Measurements from ENCODE around the gene MPHOSPH9. TPM values are rescaled to one million over a fixed set of nuclear protein-coding genes. Genes with fewer than 3 reads are reported as not detected.

MPHOSPH9 gene
- total RNA-seq, 4 donors from 2014 or later = 24.1 to 35.2 (median 29.6) TPM

DNA sequence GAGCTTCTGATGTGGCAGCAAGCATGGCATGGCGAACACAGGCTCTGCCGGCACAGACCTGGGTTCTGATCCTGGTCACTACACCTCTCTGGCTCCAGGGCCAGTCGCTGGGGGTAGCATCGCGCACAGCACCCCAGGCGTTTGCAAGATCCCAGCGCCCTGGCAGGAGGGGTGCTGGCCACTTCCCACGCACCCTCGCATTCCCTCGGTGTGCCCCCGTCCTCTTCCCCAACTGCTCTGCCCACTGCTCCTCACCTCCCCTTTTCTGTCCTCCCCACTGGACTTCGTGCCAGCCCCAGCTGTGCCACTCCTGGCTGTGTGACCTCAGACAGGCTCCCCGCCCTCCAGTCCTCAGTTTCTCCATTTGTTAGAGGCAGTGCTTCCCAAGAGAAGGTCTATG, 35.9 kb upstream of the MPHOSPH9 start:
- Histone ChIP-seq H3K4me1 (peaks cover 0 to 46% (median 30%) of the 10 kb centered on the region in 4 donors), H3K27me3 (no peaks in the 10 kb centered on the region), H3K27ac (peak overlapping the region; percentile 78 to 97 (median 85)), H3K4me3 (peak overlapping the region in 2 of 4 donors; percentile 78), H3K9me3 (no peaks in the 10 kb centered on the region), H3K36me3 (peaks cover 0 to 35% (median 0%) of the 10 kb centered on the region in 3 donors)
- DNase-seq (ENCODE audit: low spot score in 2 of 2) = no peak
- TF ChIP-seq, protein P1, sequence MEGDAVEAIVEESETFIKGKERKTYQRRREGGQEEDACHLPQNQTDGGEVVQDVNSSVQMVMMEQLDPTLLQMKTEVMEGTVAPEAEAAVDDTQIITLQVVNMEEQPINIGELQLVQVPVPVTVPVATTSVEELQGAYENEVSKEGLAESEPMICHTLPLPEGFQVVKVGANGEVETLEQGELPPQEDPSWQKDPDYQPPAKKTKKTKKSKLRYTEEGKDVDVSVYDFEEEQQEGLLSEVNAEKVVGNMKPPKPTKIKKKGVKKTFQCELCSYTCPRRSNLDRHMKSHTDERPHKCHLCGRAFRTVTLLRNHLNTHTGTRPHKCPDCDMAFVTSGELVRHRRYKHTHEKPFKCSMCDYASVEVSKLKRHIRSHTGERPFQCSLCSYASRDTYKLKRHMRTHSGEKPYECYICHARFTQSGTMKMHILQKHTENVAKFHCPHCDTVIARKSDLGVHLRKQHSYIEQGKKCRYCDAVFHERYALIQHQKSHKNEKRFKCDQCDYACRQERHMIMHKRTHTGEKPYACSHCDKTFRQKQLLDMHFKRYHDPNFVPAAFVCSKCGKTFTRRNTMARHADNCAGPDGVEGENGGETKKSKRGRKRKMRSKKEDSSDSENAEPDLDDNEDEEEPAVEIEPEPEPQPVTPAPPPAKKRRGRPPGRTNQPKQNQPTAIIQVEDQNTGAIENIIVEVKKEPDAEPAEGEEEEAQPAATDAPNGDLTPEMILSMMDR (IDR thresholded peaks at IDR 0.05) = no peak
- TF ChIP-seq POLR2A (IDR thresholded peaks at IDR 0.05) = no peak
- no peak for TF ChIP-seq EP300 (IDR thresholded peaks at IDR 0.05)
- WGBS, 2 donors = 39 to 48% methylated on average over 13 of the region's 13 CpGs

DNA sequence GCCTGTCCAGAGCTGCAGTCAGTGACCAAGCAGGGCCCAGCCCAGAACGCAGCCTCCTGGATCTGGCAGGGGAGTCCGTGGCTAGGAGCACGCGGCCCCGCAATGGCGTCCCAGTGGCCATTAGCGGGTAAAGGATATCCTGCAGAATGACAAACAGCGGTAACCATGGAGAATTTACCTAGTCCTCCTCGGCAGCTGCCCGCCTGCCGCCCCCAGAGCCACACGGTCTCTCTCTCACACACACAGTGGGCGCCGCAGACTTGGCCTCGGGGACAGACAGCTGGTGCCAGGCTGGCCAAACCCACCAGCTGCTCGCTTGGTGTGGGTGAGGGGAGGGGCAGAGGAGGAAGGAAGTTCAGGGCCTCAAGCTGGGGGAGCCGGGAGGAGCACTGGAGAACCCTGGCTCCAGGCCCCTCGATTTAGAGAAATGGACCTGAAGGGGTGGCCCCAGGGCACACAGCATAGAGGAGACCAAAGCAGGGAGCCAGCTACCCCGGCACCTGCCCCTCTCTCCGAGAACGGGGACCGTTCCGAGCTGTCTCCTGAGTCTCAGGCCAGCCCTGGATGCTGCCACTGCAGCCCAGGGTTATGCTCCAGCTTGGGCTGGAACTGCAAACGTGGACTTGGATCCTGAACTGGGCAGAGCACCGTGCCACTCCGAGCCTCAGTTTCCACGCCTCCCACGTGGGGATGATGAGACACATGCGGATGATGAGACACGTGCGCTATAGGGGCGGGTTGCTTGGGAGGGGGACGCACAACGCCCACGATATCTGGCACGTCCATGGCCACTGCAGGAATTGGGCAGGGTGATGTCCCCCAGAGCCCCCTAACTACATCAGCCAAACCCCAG, 35.3 kb upstream of the MPHOSPH9 start:
- TF ChIP-seq POLR2A (IDR thresholded peaks at IDR 0.05) (no peak), EP300 (IDR thresholded peaks at IDR 0.05) (no peak)
- TF ChIP-seq, protein P1 (IDR thresholded peaks at IDR 0.05) = no peak
- Histone ChIP-seq H3K9me3 (no peaks in the 10 kb centered on the region), H3K4me3 (peak overlapping the region in 1 of 4 donors; percentile 25), H3K36me3 (peaks cover 0 to 42% (median 0%) of the 10 kb centered on the region in 3 donors), H3K27ac (peak overlapping the region; percentile 78 to 97 (median 85)), H3K27me3 (no peaks in the 10 kb centered on the region), H3K4me1 (peaks cover 0 to 46% (median 30%) of the 10 kb centered on the region in 4 donors)
- DNase-seq (ENCODE audit: low spot score in 2 of 2) = no peak
- WGBS, 2 donors = 39 to 40% methylated on average over 24 to 31 of the region's 36 CpGs

DNA sequence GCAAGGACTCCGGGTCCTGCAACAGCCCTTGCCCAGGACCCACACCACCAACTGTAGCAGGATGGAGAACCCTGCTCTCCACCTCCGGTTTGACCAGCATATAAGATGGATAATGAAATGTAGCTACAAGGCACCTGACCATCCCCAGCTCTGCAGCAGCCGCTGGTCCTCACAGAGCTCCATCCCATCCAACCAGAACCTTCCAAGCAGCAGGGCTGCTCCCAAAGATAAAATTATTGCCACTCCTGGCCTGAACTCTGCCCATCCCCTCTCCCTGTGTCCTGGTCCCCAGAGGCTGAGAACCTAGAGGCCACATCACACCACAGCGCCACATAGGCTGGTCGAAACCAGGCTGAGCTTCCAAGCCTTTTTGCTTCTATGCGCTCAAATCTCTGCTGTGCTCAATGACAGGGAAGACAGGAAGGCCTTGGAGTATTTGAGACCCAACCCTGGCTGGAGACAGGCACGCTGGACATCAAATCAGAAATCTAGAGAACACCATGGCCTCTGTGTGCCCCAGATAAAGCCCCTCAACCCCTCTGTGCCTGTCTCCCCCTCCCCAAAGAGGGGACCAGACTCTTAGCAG, 34.5 kb upstream of the MPHOSPH9 start:
- 74 to 89% methylated on average over 4 to 7 of the region's 7 CpGs for WGBS, 2 donors
- no peaks in the 10 kb centered on the region for H3K9me3 ChIP-seq
- peaks cover 0 to 50% (median 0%) of the 10 kb centered on the region in 3 donors for H3K36me3 ChIP-seq
- TF ChIP-seq, protein P1 (IDR thresholded peaks at IDR 0.05) = no peak
- no peak for TF ChIP-seq POLR2A (IDR thresholded peaks at IDR 0.05)
- TF ChIP-seq EP300 (IDR thresholded peaks at IDR 0.05) = no peak
- no peak for DNase-seq (ENCODE audit: low spot score in 2 of 2)
- H3K27me3 ChIP-seq = no peaks in the 10 kb centered on the region
- no peak overlapping the region for H3K4me3 ChIP-seq
- H3K4me1 ChIP-seq = peaks cover 0 to 40% (median 30%) of the 10 kb centered on the region in 4 donors
- peak overlapping the region in 3 of 4 donors; percentile 82 to 97 (median 88) for H3K27ac ChIP-seq

DNA sequence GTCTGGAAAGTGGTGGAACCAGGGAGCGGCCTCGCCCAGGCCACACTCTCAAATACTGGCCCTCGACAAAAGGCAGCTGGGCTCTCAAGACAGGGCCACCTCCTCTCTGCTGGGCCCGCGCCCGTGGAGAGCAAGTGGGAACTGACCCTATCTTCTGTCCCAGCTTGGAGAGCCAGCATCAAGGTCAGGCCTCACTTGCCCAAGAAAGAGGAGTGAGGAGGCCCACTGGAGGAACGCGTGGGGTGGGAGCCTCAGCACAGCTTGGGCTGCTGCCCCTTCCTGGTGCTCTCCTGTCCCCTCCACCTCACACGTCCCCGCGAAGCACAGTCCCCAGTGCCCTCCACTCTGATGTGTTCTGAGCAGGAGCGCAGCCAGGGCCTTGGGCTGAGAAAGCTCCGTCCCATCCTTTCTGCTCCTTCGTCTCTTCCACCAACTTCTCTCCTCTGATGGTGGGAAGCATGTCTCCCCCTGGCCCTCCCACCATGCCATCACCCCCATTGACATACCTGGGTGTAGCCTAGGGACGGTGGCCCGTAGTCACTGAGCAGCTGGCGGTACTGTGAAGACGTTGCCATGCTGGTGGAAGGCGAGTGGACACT, 33.8 kb upstream of the MPHOSPH9 start:
- Histone ChIP-seq H3K4me1 (peaks cover 0 to 36% (median 28%) of the 10 kb centered on the region in 4 donors), H3K9me3 (no peaks in the 10 kb centered on the region), H3K27ac (no peak overlapping the region), H3K36me3 (peaks cover 0 to 56% (median 0%) of the 10 kb centered on the region in 3 donors), H3K4me3 (no peak overlapping the region), H3K27me3 (no peaks in the 10 kb centered on the region)
- WGBS, 2 donors = 88 to 89% methylated on average over 12 to 19 of the region's 19 CpGs
- DNase-seq (ENCODE audit: low spot score in 2 of 2) = no peak
- TF ChIP-seq, protein P1 (IDR thresholded peaks at IDR 0.05) = no peak
- TF ChIP-seq EP300 (IDR thresholded peaks at IDR 0.05) (no peak), POLR2A (IDR thresholded peaks at IDR 0.05) (no peak)
